Thoracic aorta (tissue), 2 donors: ENCODE results near the gene ATRAID. TPM values are rescaled to one million over a fixed set of nuclear protein-coding genes. Genes with fewer than 3 reads are reported as not detected.

ENCODE experiments used
- ATAC-seq: fragments of 150-250 bp; one replicate; pipeline ENCODE4 v1.8.0; 2017; ENCODE audit warnings: low read depth; ENCODE audit not compliant: insufficient number of reproducible peaks, low FRiP score
- DNase-seq: peaks from one replicate; pipeline ENCODE4 v3.0.0-alpha.2; 2020; ENCODE audit warnings: low spot score
- H3K27ac ChIP-seq, 2 donors: fragments of 200-600 bp; sonication (generic); 1 replicate in 1 of 2; 2 replicates in 1 of 2; pipeline ENCODE4 v1.5.1; 2016; ENCODE audit warnings: mild to moderate bottlenecking in 2 of 2, moderate library complexity in 2 of 2
- H3K27me3 ChIP-seq: fragments of 200-600 bp; sonication (generic); replicated peaks from 2 replicates; pipeline ENCODE4 v1.6.0; 2016; ENCODE audit warnings: mild to moderate bottlenecking; ENCODE audit not compliant: insufficient read depth
- H3K36me3 ChIP-seq: fragments of 200-600 bp; sonication (generic); one replicate; pipeline ENCODE4 v1.5.1; 2016
- H3K4me1 ChIP-seq, 2 donors: fragments of 200-600 bp; sonication (generic); 1 replicate in 1 of 2; 2 replicates in 1 of 2; pipeline versions ENCODE4 v1.5.1 to v1.6.0; 2016; ENCODE audit warnings: low read depth in 2 of 2, mild to moderate bottlenecking in 1 of 2; ENCODE audit not compliant: control insufficient read depth in 1 of 2
- H3K4me3 ChIP-seq: fragments of 200-600 bp; sonication (generic); 2 replicates; pipeline ENCODE4 v1.5.1; 2016; ENCODE audit warnings: mild to moderate bottlenecking
- H3K9me3 ChIP-seq: fragments of 200-600 bp; sonication (generic); 2 replicates; pipeline ENCODE4 v1.5.1; 2016
- CTCF ChIP-seq: fragments of 200-600 bp; sonication (generic); IDR thresholded peaks from one replicate; pipeline ENCODE4 v1.5.1; 2019; ENCODE audit warnings: antibody characterized with exemption
- total RNA-seq, 2 donors: library from RNA; depleted of rRNA; stranded (reverse); fragments of >200 nt; gene quantifications; one replicate each; pipeline versions ENCODE4 v1.1.0 to v1.2.3, GENCODE V29; 2016

ATRAID gene
- total RNA-seq, 2 donors from 2014 or later = 90.0 to 174 TPM

GRCh38 chr2:27204566-27204965, 7.3 kb upstream of the ATRAID start:
- ATAC-seq (no peak), DNase-seq (no peak)
- Histone ChIP-seq H3K9me3 (no peaks in the 10 kb centered on the region), H3K4me3 (no peak overlapping the region), H3K27me3 (no peaks in the 10 kb centered on the region), H3K36me3 (peaks cover 41% of the 10 kb centered on the region), H3K27ac (no peak overlapping the region), H3K4me1 (no peaks in the 10 kb centered on the region)
- no peak for TF ChIP-seq CTCF

GRCh38 chr2:27205206-27205605, 6.6 kb upstream of the ATRAID start:
- no peaks in the 10 kb centered on the region for H3K4me1 ChIP-seq
- peaks cover 41% of the 10 kb centered on the region for H3K36me3 ChIP-seq
- no peaks in the 10 kb centered on the region for H3K27me3 ChIP-seq
- ATAC-seq = no peak
- H3K27ac ChIP-seq = no peak overlapping the region
- H3K9me3 ChIP-seq = no peaks in the 10 kb centered on the region
- no peak overlapping the region for H3K4me3 ChIP-seq
- no peak for DNase-seq
- TF ChIP-seq CTCF = no peak

GRCh38 chr2:27206346-27206745, 5.5 kb upstream of the ATRAID start:
- DNase-seq = no peak
- peaks cover 4 to 6% of the 10 kb centered on the region in 2 donors for H3K4me1 ChIP-seq
- peaks cover 41% of the 10 kb centered on the region for H3K36me3 ChIP-seq
- H3K4me3 ChIP-seq = no peak overlapping the region
- no peaks in the 10 kb centered on the region for H3K27me3 ChIP-seq
- ATAC-seq = no peak
- H3K9me3 ChIP-seq = no peaks in the 10 kb centered on the region
- TF ChIP-seq CTCF = no peak
- no peak overlapping the region for H3K27ac ChIP-seq

GRCh38 chr2:27208486-27209050, 3.3 kb upstream of the ATRAID start:
- Histone ChIP-seq H3K4me1 (peaks cover 9 to 15% of the 10 kb centered on the region in 2 donors), H3K9me3 (no peaks in the 10 kb centered on the region), H3K27me3 (no peaks in the 10 kb centered on the region), H3K4me3 (no peak overlapping the region), H3K36me3 (peaks cover 25% of the 10 kb centered on the region), H3K27ac (no peak overlapping the region)
- TF ChIP-seq CTCF = no peak
- no peak for ATAC-seq
- DNase-seq = no peak

GRCh38 chr2:27209621-27210401, 2.0 kb upstream of the ATRAID start:
- Histone ChIP-seq H3K27me3 (no peaks in the 10 kb centered on the region), H3K27ac (no peak overlapping the region), H3K4me3 (no peak overlapping the region), H3K9me3 (no peaks in the 10 kb centered on the region), H3K4me1 (peaks cover 9 to 16% of the 10 kb centered on the region in 2 donors), H3K36me3 (peaks cover 17% of the 10 kb centered on the region)
- no peak for ATAC-seq
- no peak for TF ChIP-seq CTCF
- no peak for DNase-seq
